Right lobe of liver (tissue), 4 donors: ENCODE measurements around the gene SF3B3.

ENCODE experiments used
- CTCF ChIP-seq, 4 donors: fragments of 200-600 bp in 3 of 4; fragments of 450-650 bp in 1 of 4; IDR thresholded peaks; one replicate each; pipeline versions ENCODE4 v1.5.1 to v1.8.0; 2016 to 2022; ENCODE audit warnings: antibody characterized with exemption in 4 of 4, mild to moderate bottlenecking in 2 of 4
- POLR2A ChIP-seq: fragments of 450-650 bp; IDR thresholded peaks from one replicate; pipeline ENCODE4 v1.6.1; 2017; ENCODE audit warnings: antibody characterized with exemption, mild to moderate bottlenecking
- donor health status: DM: no; HTN: no; CAD: no.
- donor health status: DM: no; HTN: no; CAD: no.
- donor health status: DM: no; HTN: yes; CAD: no.

- no peak for TF ChIP-seq POLR2A
- TF ChIP-seq CTCF (IDR thresholded peaks at IDR 0.05): no peak
These were observed 86.9 kb downstream of the SF3B3 start for GRCh38 chr16:70610273-70611223.
